Esophagus muscularis mucosa (tissue), 4 donors: Measurements from ENCODE around the gene OAS1. TPM values are rescaled to one million over a fixed set of nuclear protein-coding genes. Genes with fewer than 3 reads are reported as not detected.
A peak's percentile ranks its signal among the peaks of the same experiment; 100 is the strongest.
"Not testable (repeated sequence)": the region's sequence is repeated elsewhere in the genome, so short reads cannot be mapped to it uniquely, and the experiment has no call there.

ENCODE experiments used
- DNase-seq: peaks from one replicate; pipeline ENCODE4 v3.0.0-alpha.2; 2017; ENCODE audit errors: extremely low spot score
- H3K27ac ChIP-seq, 4 donors: fragments of 200-600 bp; sonication (generic); replicated peaks in 1 of 4; 1 replicate in 3 of 4; 2 replicates in 1 of 4; pipeline ENCODE4 v1.5.1; 2016 to 2019; ENCODE audit warnings: mild to moderate bottlenecking in 1 of 4
- H3K27me3 ChIP-seq, 4 donors: fragments of 200-600 bp; sonication (generic); one replicate each; pipeline versions ENCODE4 v1.5.1 to v1.6.0; 2016 to 2019
- H3K36me3 ChIP-seq, 4 donors: fragments of 200-600 bp; sonication (generic); one replicate each; pipeline ENCODE4 v1.5.1; 2016 to 2019
- H3K4me1 ChIP-seq, 4 donors: fragments of 200-600 bp; sonication (generic); one replicate each; pipeline ENCODE4 v1.5.1; 2016 to 2019
- H3K4me3 ChIP-seq, 4 donors: fragments of 200-600 bp; sonication (generic); 1 replicate in 2 of 4; 2 replicates in 2 of 4; pipeline ENCODE4 v1.5.1; 2016 to 2019; ENCODE audit warnings: mild to moderate bottlenecking in 4 of 4, moderate library complexity in 1 of 4
- H3K9me3 ChIP-seq, 4 donors: fragments of 200-600 bp; sonication (generic); 1 replicate in 3 of 4; 2 replicates in 1 of 4; pipeline ENCODE4 v1.5.1; 2016 to 2019
- EP300 ChIP-seq: sonication (generic); formaldehyde crosslinking; IDR thresholded peaks from one replicate; pipeline ENCODE4 v1.6.1; 2017; ENCODE audit warnings: antibody characterized with exemption
- POLR2A ChIP-seq: fragments of 450-650 bp; IDR thresholded peaks from one replicate; pipeline ENCODE4 v1.6.1; 2017; ENCODE audit warnings: antibody characterized with exemption, moderate library complexity, mild to moderate bottlenecking, low read depth
- POLR2AphosphoS5 ChIP-seq, 2 donors: sonication (generic); formaldehyde crosslinking; IDR thresholded peaks; one replicate each; pipeline ENCODE4 v1.6.1; 2017; ENCODE audit warnings: antibody characterized with exemption in 2 of 2
- WGBS: methylation state at CpG from one replicate; pipeline ENCODE4 v1.1.5; 2018; 5-methylcytosine and 5-hydroxymethylcytosine counted together
- intact Hi-C: fragments of 100-400 bp; cut with DNase I; formaldehyde crosslinking; loops from one replicate; pipeline ENCODE4 v1.15.1; 2023
- total RNA-seq, 4 donors: library from RNA; depleted of rRNA; stranded (reverse); fragments of >200 nt; gene quantifications; one replicate each; pipeline versions ENCODE4 v1.1.0 to v1.2.1, GENCODE V29; 2016
- TF ChIP-seq, protein P1 (sequence below), 3 experiments: fragments of 200-600 bp in 2 of 3; fragments of 450-650 bp in 1 of 3; sonication (generic) in 2 of 3; IDR thresholded peaks; one replicate each; pipeline ENCODE4 v1.5.1; 2017 to 2019; ENCODE audit warnings: antibody characterized with exemption in 3 of 3, mild to moderate bottlenecking in 2 of 3, moderate library complexity in 1 of 3

Gene OAS1
- total RNA-seq, 4 donors from 2014 or later = 9.9 to 10.4 (median 10.0) TPM

DNA sequence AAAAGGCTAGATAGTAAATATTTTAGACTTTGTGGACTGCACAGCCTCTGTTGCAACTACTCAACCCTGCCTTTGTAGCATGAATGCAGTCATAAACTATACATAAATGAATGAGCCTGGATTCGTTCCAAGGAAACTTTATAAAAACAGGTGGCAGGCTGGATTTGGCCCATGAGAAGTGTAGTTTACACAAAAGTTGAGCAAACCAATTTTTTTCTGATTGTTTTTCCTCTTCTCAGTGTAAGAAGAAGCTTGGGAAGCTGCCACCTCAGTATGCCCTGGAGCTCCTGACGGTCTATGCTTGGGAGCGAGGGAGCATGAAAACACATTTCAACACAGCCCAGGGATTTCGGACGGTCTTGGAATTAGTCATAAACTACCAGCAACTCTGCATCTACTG is 9.5 kb downstream of the OAS1 start:
- WGBS = 65% methylated on average over 5 of the region's 5 CpGs
- H3K27ac ChIP-seq = no peak overlapping the region
- no peak for TF ChIP-seq POLR2AphosphoS5 (IDR thresholded peaks at IDR 0.05)
- TF ChIP-seq, protein P1, sequence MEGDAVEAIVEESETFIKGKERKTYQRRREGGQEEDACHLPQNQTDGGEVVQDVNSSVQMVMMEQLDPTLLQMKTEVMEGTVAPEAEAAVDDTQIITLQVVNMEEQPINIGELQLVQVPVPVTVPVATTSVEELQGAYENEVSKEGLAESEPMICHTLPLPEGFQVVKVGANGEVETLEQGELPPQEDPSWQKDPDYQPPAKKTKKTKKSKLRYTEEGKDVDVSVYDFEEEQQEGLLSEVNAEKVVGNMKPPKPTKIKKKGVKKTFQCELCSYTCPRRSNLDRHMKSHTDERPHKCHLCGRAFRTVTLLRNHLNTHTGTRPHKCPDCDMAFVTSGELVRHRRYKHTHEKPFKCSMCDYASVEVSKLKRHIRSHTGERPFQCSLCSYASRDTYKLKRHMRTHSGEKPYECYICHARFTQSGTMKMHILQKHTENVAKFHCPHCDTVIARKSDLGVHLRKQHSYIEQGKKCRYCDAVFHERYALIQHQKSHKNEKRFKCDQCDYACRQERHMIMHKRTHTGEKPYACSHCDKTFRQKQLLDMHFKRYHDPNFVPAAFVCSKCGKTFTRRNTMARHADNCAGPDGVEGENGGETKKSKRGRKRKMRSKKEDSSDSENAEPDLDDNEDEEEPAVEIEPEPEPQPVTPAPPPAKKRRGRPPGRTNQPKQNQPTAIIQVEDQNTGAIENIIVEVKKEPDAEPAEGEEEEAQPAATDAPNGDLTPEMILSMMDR (IDR thresholded peaks at IDR 0.05) = no peak
- no peak for TF ChIP-seq EP300
- TF ChIP-seq POLR2A = no peak
- H3K4me1 ChIP-seq = peaks cover 0 to 4% (median 0%) of the 10 kb centered on the region in 4 donors
- H3K27me3 ChIP-seq = no peaks in the 10 kb centered on the region
- peaks cover 0 to 23% (median 18%) of the 10 kb centered on the region in 4 donors for H3K9me3 ChIP-seq
- no peak overlapping the region for H3K4me3 ChIP-seq
- DNase-seq = no peak
- intact Hi-C loops = no loop called here
- H3K36me3 ChIP-seq = peaks cover 0 to 51% (median 26%) of the 10 kb centered on the region in 4 donors

DNA sequence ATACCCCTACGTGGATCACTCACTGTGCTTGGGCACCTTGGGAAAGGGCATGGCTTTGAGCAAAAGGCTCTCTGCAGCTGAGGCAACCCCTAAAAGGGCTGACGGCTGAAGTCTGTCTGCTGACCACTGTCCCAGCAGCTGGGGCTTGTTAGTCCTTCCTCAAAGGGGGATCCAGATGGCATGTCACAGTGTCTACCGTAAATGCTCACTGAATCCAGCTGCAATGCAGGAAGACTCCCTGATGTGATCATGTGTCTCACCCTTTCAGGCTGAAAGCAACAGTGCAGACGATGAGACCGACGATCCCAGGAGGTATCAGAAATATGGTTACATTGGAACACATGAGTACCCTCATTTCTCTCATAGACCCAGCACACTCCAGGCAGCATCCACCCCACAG is 12.4 kb downstream of the OAS1 start:
- peaks cover 0 to 3% (median under 1%) of the 10 kb centered on the region in 4 donors for H3K9me3 ChIP-seq
- DNase-seq = no peak
- 58% methylated on average over 5 of the region's 6 CpGs for WGBS
- H3K27ac ChIP-seq = no peak overlapping the region
- H3K36me3 ChIP-seq = peaks cover 0 to 41% (median 18%) of the 10 kb centered on the region in 4 donors
- intact Hi-C loops = no loop called here
- no peak for TF ChIP-seq POLR2A
- no peak for TF ChIP-seq POLR2AphosphoS5 (IDR thresholded peaks at IDR 0.05)
- TF ChIP-seq, protein P1 (IDR thresholded peaks at IDR 0.05) = no peak
- no peak for TF ChIP-seq EP300
- no peaks in the 10 kb centered on the region for H3K27me3 ChIP-seq
- no peak overlapping the region for H3K4me3 ChIP-seq
- H3K4me1 ChIP-seq = peaks cover 0 to 4% (median 0%) of the 10 kb centered on the region in 4 donors

DNA sequence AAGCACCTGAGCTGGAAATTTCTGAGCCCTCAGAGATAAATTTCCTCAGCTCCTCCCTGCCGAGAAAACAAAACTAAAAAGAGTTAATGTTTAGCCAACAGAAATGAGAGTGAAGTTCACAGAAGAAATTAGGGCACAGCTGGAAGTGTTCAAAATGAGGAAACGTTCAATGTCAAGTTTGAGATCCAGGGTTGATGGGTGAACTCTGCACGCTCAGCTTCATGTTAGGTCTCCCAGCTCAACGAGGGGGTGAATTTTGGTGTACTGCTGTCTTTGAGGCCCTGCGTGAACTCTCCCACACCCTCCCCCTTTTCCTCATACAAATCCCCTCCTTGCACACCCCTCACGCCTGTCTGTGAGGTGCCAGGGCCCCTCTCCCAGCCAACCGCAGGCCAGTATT is 18.2 kb downstream of the OAS1 start:
- peak overlapping the region in 2 of 4 donors; percentile 14 to 49 for H3K27ac ChIP-seq
- peaks cover 0 to 11% (median 4%) of the 10 kb centered on the region in 4 donors for H3K36me3 ChIP-seq
- 32% methylated on average over 4 of the region's 7 CpGs for WGBS
- no peak for DNase-seq
- intact Hi-C loops = no loop called here
- no peaks in the 10 kb centered on the region for H3K27me3 ChIP-seq
- H3K4me1 ChIP-seq = peaks cover 0 to 4% (median 0%) of the 10 kb centered on the region in 4 donors
- TF ChIP-seq, protein P1 (IDR thresholded peaks at IDR 0.05) = no peak
- TF ChIP-seq POLR2A = no peak
- no peak for TF ChIP-seq POLR2AphosphoS5 (IDR thresholded peaks at IDR 0.05)
- TF ChIP-seq EP300 = no peak
- H3K9me3 ChIP-seq = no peaks in the 10 kb centered on the region
- H3K4me3 ChIP-seq = peak overlapping the region in 1 of 4 donors; percentile 12

DNA sequence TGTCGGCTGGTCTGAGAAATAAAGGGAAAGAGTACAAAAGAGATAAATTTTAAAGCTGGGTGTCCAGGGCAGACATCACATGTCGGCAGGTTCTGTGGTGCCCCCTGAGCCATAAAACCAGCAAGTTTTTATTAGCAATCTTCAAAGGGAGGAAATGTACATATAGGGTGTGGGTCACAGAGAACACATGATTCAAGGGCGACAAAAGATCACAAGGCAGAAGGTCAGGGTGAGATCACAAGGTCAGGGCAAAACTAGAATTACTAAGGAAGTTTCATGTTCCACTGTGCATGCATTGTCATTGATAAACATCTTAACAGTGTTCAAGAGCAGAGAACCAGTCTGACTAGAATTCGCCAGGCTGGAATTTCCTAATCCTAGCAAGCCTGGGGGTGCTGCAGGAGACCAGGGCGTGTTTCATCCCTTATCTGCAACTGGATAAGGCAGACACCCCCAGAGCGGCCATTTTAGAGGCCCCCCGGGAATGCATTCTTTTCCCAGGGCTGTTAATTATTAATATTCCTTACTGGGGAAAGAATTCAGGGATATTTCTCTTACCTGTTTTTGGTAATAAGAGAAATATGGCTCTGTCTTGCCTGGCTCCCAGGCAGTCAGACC is 19.8 kb downstream of the OAS1 start:
- H3K4me1 ChIP-seq, intact Hi-C loops, H3K27me3 ChIP-seq, H3K9me3 ChIP-seq, H3K4me3 ChIP-seq, DNase-seq, H3K27ac ChIP-seq: not testable (repeated sequence)
- H3K36me3 ChIP-seq = peaks cover 0 to 10% (median under 1%) of the 10 kb centered on the region in 4 donors
- WGBS = 75% methylated on average over 7 of the region's 7 CpGs

DNA sequence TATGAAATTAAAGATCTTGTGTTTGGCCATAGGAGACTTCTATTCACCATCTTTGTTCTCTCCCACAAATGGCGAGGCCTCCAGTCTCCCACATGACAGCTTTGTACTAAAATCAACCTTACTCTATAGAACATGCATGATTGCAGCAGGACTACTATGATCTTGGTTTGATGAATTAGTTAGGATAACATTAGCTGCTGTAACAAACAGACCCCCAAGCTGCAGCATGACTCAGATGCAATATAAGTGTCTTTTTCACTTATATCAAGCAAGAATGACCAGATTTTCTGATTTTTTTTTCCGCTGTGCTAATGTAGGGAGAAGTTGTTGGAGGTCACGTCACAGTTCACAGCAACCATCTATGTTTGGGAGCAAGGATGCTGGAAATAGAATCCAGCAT is 20.7 kb downstream of the OAS1 start:
- WGBS = 63% methylated on average over 3 of the region's 3 CpGs
- intact Hi-C loops = no loop called here

More for the DNA sequence above, 20.7 kb downstream of the OAS1 start:
- Histone ChIP-seq H3K4me1 (peaks cover 0 to 4% (median 0%) of the 10 kb centered on the region in 4 donors), H3K9me3 (no peaks in the 10 kb centered on the region), H3K36me3 (peaks cover 0 to 8% (median 0%) of the 10 kb centered on the region in 4 donors), H3K27me3 (no peaks in the 10 kb centered on the region), H3K4me3 (no peak overlapping the region), H3K27ac (no peak overlapping the region)
- no peak for TF ChIP-seq POLR2A
- no peak for TF ChIP-seq EP300
- TF ChIP-seq, protein P1 (IDR thresholded peaks at IDR 0.05) = no peak
- TF ChIP-seq POLR2AphosphoS5 (IDR thresholded peaks at IDR 0.05) = no peak
- no peak for DNase-seq
